GM19452 (cell line): ENCODE results near the gene MARCHF4.

Source experiments
- ATAC-seq: cut with Tn5 transposase; IDR thresholded peaks from one replicate; pipeline ENCODE4 v1.9.1; 2021; ENCODE audit not compliant: unreplicated experiment

The MARCHF4 gene

GRCh38 chr2:216351172-216351925 lies 20.9 kb downstream of the MARCHF4 start:
- no peak for ATAC-seq

GRCh38 chr2:216350214-216350791 lies 22.0 kb downstream of the MARCHF4 start:
- no peak for ATAC-seq

- no peak for ATAC-seq
Observed at GRCh38 chr2:216349366-216349765, 22.9 kb downstream of the MARCHF4 start.

GRCh38 chr2:216348756-216349308 lies 23.5 kb downstream of the MARCHF4 start:
- no peak for ATAC-seq

- no peak for ATAC-seq
Observed at GRCh38 chr2:216346781-216347180, 25.5 kb downstream of the MARCHF4 start.

- ATAC-seq: no peak
Observed at GRCh38 chr2:216345846-216346245, 26.4 kb downstream of the MARCHF4 start.

GRCh38 chr2:216344950-216345300 lies 27.4 kb downstream of the MARCHF4 start:
- ATAC-seq: no peak

- ATAC-seq: no peak
Observed at GRCh38 chr2:216344206-216344949, 27.9 kb downstream of the MARCHF4 start.

- ATAC-seq: no peak
Observed at GRCh38 chr2:216343221-216343980, 28.9 kb downstream of the MARCHF4 start.

GRCh38 chr2:216341121-216341520 lies 31.2 kb downstream of the MARCHF4 start:
- no peak for ATAC-seq

GRCh38 chr2:216340280-216340631 lies 32.0 kb downstream of the MARCHF4 start:
- ATAC-seq: no peak

- no peak for ATAC-seq
Observed at GRCh38 chr2:216339456-216340279, 32.6 kb downstream of the MARCHF4 start.

- no peak for ATAC-seq
Observed at GRCh38 chr2:216335252-216335651, 37.0 kb downstream of the MARCHF4 start.

- ATAC-seq: no peak
Observed at GRCh38 chr2:216328347-216328746, 43.9 kb downstream of the MARCHF4 start.

GRCh38 chr2:216327447-216327935 lies 44.8 kb downstream of the MARCHF4 start:
- no peak for ATAC-seq
